ENCODE results near the gene SCRT2. TPM values are rescaled to one million over a fixed set of nuclear protein-coding genes. Genes with fewer than 3 reads are reported as not detected.

The SCRT2 gene
- total and polyA plus RNA-seq, 4 donors = not detected

DNA sequence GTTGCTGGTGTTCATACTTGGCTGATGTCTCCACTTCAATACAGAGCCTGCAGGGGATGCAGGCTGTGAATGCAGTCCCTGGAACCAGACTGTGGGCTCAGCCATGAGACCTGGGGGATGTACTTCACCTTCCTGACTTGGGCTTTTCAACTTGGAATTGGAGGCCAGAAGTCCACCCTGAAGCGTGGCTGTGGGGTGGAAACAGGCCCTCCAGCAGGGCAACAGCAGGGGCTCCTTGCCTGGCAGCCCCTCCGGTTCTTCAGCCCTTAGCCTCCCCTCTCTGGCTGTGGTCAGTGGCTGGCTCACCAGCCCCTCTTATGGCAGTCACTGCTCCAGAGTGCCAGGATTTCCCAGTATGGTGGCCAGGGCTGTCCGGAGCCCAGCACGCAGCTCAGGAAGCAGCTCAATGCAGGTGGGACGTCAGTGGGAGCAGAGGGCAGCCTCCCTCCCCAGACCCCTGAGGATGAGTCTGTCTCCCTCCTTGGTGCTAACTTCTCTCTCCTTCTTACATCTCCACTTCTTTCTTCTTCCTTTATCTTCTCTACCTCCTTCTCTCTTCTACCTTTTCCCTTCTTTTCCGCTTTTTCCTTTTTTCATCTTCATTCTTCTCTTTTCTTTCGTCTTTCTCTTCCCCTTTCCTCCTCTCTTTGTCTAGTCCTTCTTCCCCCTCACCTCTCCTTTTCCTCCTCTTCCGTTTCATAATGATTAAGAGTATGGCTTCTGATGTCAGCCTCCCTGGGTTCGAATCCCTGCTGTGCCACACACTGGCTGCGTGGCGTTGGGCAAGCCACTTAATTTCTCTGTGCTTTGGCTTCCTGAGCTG is 47.4 kb upstream of the SCRT2 start:
- Histone ChIP-seq H3K27ac (ENCODE audit: low read depth in 1 of 2, low read length in 2 of 2) (no peak overlapping the region), H3K4me1 (ENCODE audit: control insufficient read depth in 4 of 4, insufficient read depth in 4 of 4, low read length in 3 of 4) (peaks cover 0 to 3% (median 2%) of the 10 kb centered on the region in 4 donors), H3K9ac (ENCODE audit: low read depth in 1 of 2, low read length in 2 of 2) (no peak overlapping the region), H3K9me3 (ENCODE audit: control insufficient read depth in 4 of 4, low read length in 3 of 4) (no peaks in the 10 kb centered on the region), H3K27me3 (ENCODE audit: control insufficient read depth in 4 of 4, insufficient read depth in 4 of 4, low read length in 3 of 4) (peaks cover 0 to 11% (median 2%) of the 10 kb centered on the region in 4 donors), H3K4me3 (ENCODE audit: low read depth in 1 of 3, low read length in 3 of 3) (no peak overlapping the region), H3K36me3 (ENCODE audit: control insufficient read depth in 4 of 4, insufficient read depth in 3 of 4, low read depth in 1 of 4, low read length in 3 of 4) (no peaks in the 10 kb centered on the region)
- WGBS = 80% methylated on average over 11 of the region's 11 CpGs
- DNase-seq (ENCODE audit: low spot score) = no peak
- no peak for TF ChIP-seq TAF1 (conservative IDR thresholded peaks at IDR 0.05)
- TF ChIP-seq GABPA (IDR thresholded peaks at IDR 0.05 in 1 of 2, conservative IDR thresholded peaks at IDR 0.05 in 1 of 2) = no peak
- no peak for TF ChIP-seq FOXA1 (IDR thresholded peaks at IDR 0.05)
- no peak for TF ChIP-seq JUND (IDR thresholded peaks at IDR 0.05)
- no peak for TF ChIP-seq RAD21 (IDR thresholded peaks at IDR 0.05)
- TF ChIP-seq NR2F2 (IDR thresholded peaks at IDR 0.05) = no peak
- TF ChIP-seq ATF3 (IDR thresholded peaks at IDR 0.05) = no peak

DNA sequence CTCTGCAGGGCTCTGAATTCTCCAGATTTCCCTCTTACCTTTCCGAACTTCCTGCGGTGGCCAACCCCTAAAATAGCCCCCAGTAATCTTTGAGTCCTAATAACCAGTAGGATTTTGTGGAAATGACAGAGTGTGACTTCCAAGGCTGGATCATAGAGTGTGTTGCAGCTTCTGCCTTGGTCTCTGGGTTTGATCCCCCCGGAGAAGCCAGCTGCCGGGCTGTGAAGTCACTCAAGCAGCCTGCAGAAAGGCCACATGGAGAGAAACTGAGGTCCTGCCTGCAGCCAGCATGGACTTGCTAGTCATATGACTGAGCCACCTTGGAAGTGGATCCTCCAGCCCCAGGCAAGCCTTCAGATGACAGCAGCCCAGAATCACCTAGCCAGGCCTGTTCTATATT is 46.3 kb upstream of the SCRT2 start:
- Histone ChIP-seq H3K4me1 (ENCODE audit: control insufficient read depth in 4 of 4, insufficient read depth in 4 of 4, low read length in 3 of 4) (no peaks in the 10 kb centered on the region), H3K36me3 (ENCODE audit: control insufficient read depth in 4 of 4, insufficient read depth in 3 of 4, low read depth in 1 of 4, low read length in 3 of 4) (no peaks in the 10 kb centered on the region), H3K27ac (ENCODE audit: low read depth in 1 of 2, low read length in 2 of 2) (no peak overlapping the region), H3K9me3 (ENCODE audit: control insufficient read depth in 4 of 4, low read length in 3 of 4) (no peaks in the 10 kb centered on the region), H3K27me3 (ENCODE audit: control insufficient read depth in 4 of 4, insufficient read depth in 4 of 4, low read length in 3 of 4) (peaks cover 0 to 8% (median 2%) of the 10 kb centered on the region in 4 donors), H3K4me3 (ENCODE audit: low read depth in 1 of 3, low read length in 3 of 3) (no peak overlapping the region), H3K9ac (ENCODE audit: low read depth in 1 of 2, low read length in 2 of 2) (no peak overlapping the region)
- DNase-seq (ENCODE audit: low spot score) = no peak
- TF ChIP-seq GABPA (IDR thresholded peaks at IDR 0.05 in 1 of 2, conservative IDR thresholded peaks at IDR 0.05 in 1 of 2) (no peak), NR2F2 (IDR thresholded peaks at IDR 0.05) (no peak), HNF4G (IDR thresholded peaks at IDR 0.05) (no peak), FOXA2 (IDR thresholded peaks at IDR 0.05) (no peak), RXRA (IDR thresholded peaks at IDR 0.05) (no peak), ATF3 (IDR thresholded peaks at IDR 0.05) (no peak), SP1 (IDR thresholded peaks at IDR 0.05) (no peak), RAD21 (IDR thresholded peaks at IDR 0.05) (no peak), HNF4A (conservative IDR thresholded peaks at IDR 0.05) (no peak), FOXA1 (IDR thresholded peaks at IDR 0.05) (no peak)
- TF ChIP-seq, protein P1, sequence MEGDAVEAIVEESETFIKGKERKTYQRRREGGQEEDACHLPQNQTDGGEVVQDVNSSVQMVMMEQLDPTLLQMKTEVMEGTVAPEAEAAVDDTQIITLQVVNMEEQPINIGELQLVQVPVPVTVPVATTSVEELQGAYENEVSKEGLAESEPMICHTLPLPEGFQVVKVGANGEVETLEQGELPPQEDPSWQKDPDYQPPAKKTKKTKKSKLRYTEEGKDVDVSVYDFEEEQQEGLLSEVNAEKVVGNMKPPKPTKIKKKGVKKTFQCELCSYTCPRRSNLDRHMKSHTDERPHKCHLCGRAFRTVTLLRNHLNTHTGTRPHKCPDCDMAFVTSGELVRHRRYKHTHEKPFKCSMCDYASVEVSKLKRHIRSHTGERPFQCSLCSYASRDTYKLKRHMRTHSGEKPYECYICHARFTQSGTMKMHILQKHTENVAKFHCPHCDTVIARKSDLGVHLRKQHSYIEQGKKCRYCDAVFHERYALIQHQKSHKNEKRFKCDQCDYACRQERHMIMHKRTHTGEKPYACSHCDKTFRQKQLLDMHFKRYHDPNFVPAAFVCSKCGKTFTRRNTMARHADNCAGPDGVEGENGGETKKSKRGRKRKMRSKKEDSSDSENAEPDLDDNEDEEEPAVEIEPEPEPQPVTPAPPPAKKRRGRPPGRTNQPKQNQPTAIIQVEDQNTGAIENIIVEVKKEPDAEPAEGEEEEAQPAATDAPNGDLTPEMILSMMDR (IDR thresholded peaks at IDR 0.05; ENCODE audit: low read depth, low read length, missing input control) = no peak
- WGBS = 88% methylated on average over 4 of the region's 4 CpGs

- no peak overlapping the region for H3K4me3 ChIP-seq (ENCODE audit: low read depth in 1 of 3, low read length in 3 of 3)
- DNase-seq (ENCODE audit: low spot score) = no peak
- TF ChIP-seq NR2F2 (IDR thresholded peaks at IDR 0.05) = no peak
- TF ChIP-seq HNF4G (IDR thresholded peaks at IDR 0.05) = no peak
- TF ChIP-seq YY1 (IDR thresholded peaks at IDR 0.05) = no peak
- no peak for TF ChIP-seq GABPA (IDR thresholded peaks at IDR 0.05 in 1 of 2, conservative IDR thresholded peaks at IDR 0.05 in 1 of 2)
- TF ChIP-seq HNF4A (conservative IDR thresholded peaks at IDR 0.05) = no peak
- TF ChIP-seq, protein P2, sequence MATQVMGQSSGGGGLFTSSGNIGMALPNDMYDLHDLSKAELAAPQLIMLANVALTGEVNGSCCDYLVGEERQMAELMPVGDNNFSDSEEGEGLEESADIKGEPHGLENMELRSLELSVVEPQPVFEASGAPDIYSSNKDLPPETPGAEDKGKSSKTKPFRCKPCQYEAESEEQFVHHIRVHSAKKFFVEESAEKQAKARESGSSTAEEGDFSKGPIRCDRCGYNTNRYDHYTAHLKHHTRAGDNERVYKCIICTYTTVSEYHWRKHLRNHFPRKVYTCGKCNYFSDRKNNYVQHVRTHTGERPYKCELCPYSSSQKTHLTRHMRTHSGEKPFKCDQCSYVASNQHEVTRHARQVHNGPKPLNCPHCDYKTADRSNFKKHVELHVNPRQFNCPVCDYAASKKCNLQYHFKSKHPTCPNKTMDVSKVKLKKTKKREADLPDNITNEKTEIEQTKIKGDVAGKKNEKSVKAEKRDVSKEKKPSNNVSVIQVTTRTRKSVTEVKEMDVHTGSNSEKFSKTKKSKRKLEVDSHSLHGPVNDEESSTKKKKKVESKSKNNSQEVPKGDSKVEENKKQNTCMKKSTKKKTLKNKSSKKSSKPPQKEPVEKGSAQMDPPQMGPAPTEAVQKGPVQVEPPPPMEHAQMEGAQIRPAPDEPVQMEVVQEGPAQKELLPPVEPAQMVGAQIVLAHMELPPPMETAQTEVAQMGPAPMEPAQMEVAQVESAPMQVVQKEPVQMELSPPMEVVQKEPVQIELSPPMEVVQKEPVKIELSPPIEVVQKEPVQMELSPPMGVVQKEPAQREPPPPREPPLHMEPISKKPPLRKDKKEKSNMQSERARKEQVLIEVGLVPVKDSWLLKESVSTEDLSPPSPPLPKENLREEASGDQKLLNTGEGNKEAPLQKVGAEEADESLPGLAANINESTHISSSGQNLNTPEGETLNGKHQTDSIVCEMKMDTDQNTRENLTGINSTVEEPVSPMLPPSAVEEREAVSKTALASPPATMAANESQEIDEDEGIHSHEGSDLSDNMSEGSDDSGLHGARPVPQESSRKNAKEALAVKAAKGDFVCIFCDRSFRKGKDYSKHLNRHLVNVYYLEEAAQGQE (IDR thresholded peaks at IDR 0.05) = no peak
- no peak for TF ChIP-seq RAD21 (IDR thresholded peaks at IDR 0.05)
- TF ChIP-seq FOXA2 (IDR thresholded peaks at IDR 0.05) = no peak
- TF ChIP-seq, protein P3, sequence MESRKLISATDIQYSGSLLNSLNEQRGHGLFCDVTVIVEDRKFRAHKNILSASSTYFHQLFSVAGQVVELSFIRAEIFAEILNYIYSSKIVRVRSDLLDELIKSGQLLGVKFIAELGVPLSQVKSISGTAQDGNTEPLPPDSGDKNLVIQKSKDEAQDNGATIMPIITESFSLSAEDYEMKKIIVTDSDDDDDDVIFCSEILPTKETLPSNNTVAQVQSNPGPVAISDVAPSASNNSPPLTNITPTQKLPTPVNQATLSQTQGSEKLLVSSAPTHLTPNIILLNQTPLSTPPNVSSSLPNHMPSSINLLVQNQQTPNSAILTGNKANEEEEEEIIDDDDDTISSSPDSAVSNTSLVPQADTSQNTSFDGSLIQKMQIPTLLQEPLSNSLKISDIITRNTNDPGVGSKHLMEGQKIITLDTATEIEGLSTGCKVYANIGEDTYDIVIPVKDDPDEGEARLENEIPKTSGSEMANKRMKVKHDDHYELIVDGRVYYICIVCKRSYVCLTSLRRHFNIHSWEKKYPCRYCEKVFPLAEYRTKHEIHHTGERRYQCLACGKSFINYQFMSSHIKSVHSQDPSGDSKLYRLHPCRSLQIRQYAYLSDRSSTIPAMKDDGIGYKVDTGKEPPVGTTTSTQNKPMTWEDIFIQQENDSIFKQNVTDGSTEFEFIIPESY (IDR thresholded peaks at IDR 0.05) = no peak
- TF ChIP-seq, protein P4, sequence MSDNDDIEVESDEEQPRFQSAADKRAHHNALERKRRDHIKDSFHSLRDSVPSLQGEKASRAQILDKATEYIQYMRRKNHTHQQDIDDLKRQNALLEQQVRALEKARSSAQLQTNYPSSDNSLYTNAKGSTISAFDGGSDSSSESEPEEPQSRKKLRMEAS (IDR thresholded peaks at IDR 0.05) = no peak
- no peak for TF ChIP-seq TAF1 (conservative IDR thresholded peaks at IDR 0.05)
- no peak for TF ChIP-seq SP1 (IDR thresholded peaks at IDR 0.05)
- TF ChIP-seq FOXA1 (IDR thresholded peaks at IDR 0.05) = no peak
- TF ChIP-seq JUND (IDR thresholded peaks at IDR 0.05) = no peak
- TF ChIP-seq ATF3 (IDR thresholded peaks at IDR 0.05) = no peak
Measured at GRCh38 chr20:719816-720215, 44.2 kb upstream of the SCRT2 start.

More at GRCh38 chr20:719816-720215, 44.2 kb upstream of the SCRT2 start:
- 69% methylated on average over 11 of the region's 11 CpGs for WGBS
- no peaks in the 10 kb centered on the region for H3K36me3 ChIP-seq (ENCODE audit: control insufficient read depth in 4 of 4, insufficient read depth in 3 of 4, low read depth in 1 of 4, low read length in 3 of 4)
- H3K9me3 ChIP-seq (ENCODE audit: control insufficient read depth in 4 of 4, low read length in 3 of 4) = peaks cover 0 to 4% (median 0%) of the 10 kb centered on the region in 4 donors
- no peak overlapping the region for H3K9ac ChIP-seq (ENCODE audit: low read depth in 1 of 2, low read length in 2 of 2)
- no peaks in the 10 kb centered on the region for H3K4me1 ChIP-seq (ENCODE audit: control insufficient read depth in 4 of 4, insufficient read depth in 4 of 4, low read length in 3 of 4)
- peaks cover 0 to 4% (median 2%) of the 10 kb centered on the region in 4 donors for H3K27me3 ChIP-seq (ENCODE audit: control insufficient read depth in 4 of 4, insufficient read depth in 4 of 4, low read length in 3 of 4)
- H3K27ac ChIP-seq (ENCODE audit: low read depth in 1 of 2, low read length in 2 of 2) = no peak overlapping the region

All from liver (tissue), 9 donors.